SK-N-SH (cell line): ENCODE measurements around the gene DDX17. TPM values are rescaled to one million over a fixed set of nuclear protein-coding genes. Genes with fewer than 3 reads are reported as not detected.
A peak's percentile ranks its signal among the peaks of the same experiment; 100 is the strongest.

Source experiments
- CTCF ChIA-PET: fragments of 300-600, 350-600 bp; formaldehyde crosslinking; extraction: SDS; loops from one replicate; lab custom pipeline; 2021; lab: Yijun Ruan, JAX
- POLR2A ChIA-PET: fragments of 350-600 bp; sonication (Branson Sonifier 250); formaldehyde crosslinking; extraction: SDS; loops from one replicate; lab custom pipeline; 2020; ENCODE audit warnings: antibody characterized with exemption, inconsistent platforms; lab: Yijun Ruan, JAX
- DNase-seq: peaks from one replicate; pipeline ENCODE4 v3.0.0; 2012
- H2AFZ ChIP-seq: fragments of 200-600 bp; sonication (generic); 2 replicates; pipeline ENCODE4 v1.8.1; 2016; ENCODE audit warnings: antibody characterized with exemption, mild to moderate bottlenecking, low read depth
- H3F3A ChIP-seq: fragments of 200-600 bp; sonication (generic); replicated peaks from 2 replicates; pipeline ENCODE3; 2016; ENCODE audit warnings: antibody characterized with exemption, mild to moderate bottlenecking; ENCODE audit not compliant: insufficient read depth
- H3K27ac ChIP-seq, 2 experiments: fragments of 200-500 bp in 1 of 2; fragments of 200-600 bp in 1 of 2; sonication (Bioruptor generic) in 1 of 2; sonication (generic), shearing (Covaris generic) in 1 of 2; 2 replicates each; pipeline versions ENCODE4 v1.5.1 to v1.6.1; 2014 to 2016; ENCODE audit warnings: low read depth in 2 of 2, inconsistent platforms in 1 of 2, low read length in 1 of 2, mild to moderate bottlenecking in 1 of 2, mixed read lengths in 1 of 2
- H3K27me3 ChIP-seq: fragments of 200-600 bp; sonication (generic), shearing (Covaris generic); 2 replicates; pipeline ENCODE4 v1.6.1; 2016; ENCODE audit warnings: mixed run types; ENCODE audit not compliant: insufficient read depth
- H3K36me3 ChIP-seq, 2 experiments: fragments of 200-500 bp in 1 of 2; fragments of 200-600 bp in 1 of 2; sonication (Bioruptor generic) in 1 of 2; sonication (generic) in 1 of 2; replicated peaks in 1 of 2; 2 replicates each; pipeline versions ENCODE3 to v1.5.1; 2014 to 2016; ENCODE audit warnings: low read length in 1 of 2, mild to moderate bottlenecking in 1 of 2; ENCODE audit not compliant: insufficient read depth in 2 of 2, control insufficient read depth in 1 of 2
- H3K4me1 ChIP-seq, 2 experiments: fragments of 200-500 bp in 1 of 2; fragments of 200-600 bp in 1 of 2; sonication (Bioruptor generic) in 1 of 2; sonication (generic), shearing (Covaris generic) in 1 of 2; 2 replicates each; pipeline versions ENCODE4 v1.5.1 to v1.6.1; 2014 to 2016; ENCODE audit warnings: low read depth in 1 of 2, low read length in 1 of 2, mixed run types in 1 of 2; ENCODE audit not compliant: insufficient read depth in 2 of 2, control insufficient read depth in 1 of 2
- H3K4me2 ChIP-seq: fragments of 200-600 bp; sonication (generic), shearing (Covaris generic); 2 replicates; pipeline ENCODE4 v1.6.1; 2017; ENCODE audit warnings: mixed run types
- H3K4me3 ChIP-seq, 2 experiments: fragments of 200-500 bp in 1 of 2; fragments of 200-600 bp in 1 of 2; sonication (Bioruptor generic) in 1 of 2; sonication (generic), shearing (Covaris generic) in 1 of 2; 2 replicates each; pipeline versions ENCODE4 v1.5.1 to v1.8.1; 2014 to 2016; ENCODE audit warnings: low read depth in 2 of 2, inconsistent platforms in 1 of 2, low read length in 1 of 2, mild to moderate bottlenecking in 1 of 2, mixed read lengths in 1 of 2, moderate library complexity in 1 of 2
- H3K79me2 ChIP-seq: fragments of 200-600 bp; sonication (generic); 2 replicates; pipeline ENCODE4 v1.8.1; 2017; ENCODE audit warnings: mild to moderate bottlenecking; ENCODE audit not compliant: insufficient read depth
- H3K9ac ChIP-seq: fragments of 200-600 bp; sonication (generic); 2 replicates; pipeline ENCODE4 v1.6.1; 2017; ENCODE audit warnings: mixed run types
- H3K9me2 ChIP-seq: fragments of 200-600 bp; sonication (generic); 2 replicates; pipeline ENCODE4 v1.6.1; 2017; ENCODE audit warnings: mixed run types
- H3K9me3 ChIP-seq: fragments of 200-600 bp; sonication (generic); 2 replicates; pipeline ENCODE4 v1.6.1; 2017; ENCODE audit warnings: mixed run types, mild to moderate bottlenecking, moderate library complexity
- H4K20me1 ChIP-seq: fragments of 200-600 bp; sonication (generic); 2 replicates; pipeline ENCODE4 v1.6.1; 2017; ENCODE audit warnings: mild to moderate bottlenecking, mixed run types; ENCODE audit not compliant: insufficient read depth
- FOSL2 ChIP-seq: IDR thresholded peaks from 2 replicates; pipeline ENCODE4 v1.4.0; 2012; ENCODE audit warnings: low read depth, mild to moderate bottlenecking, moderate library complexity, borderline replicate concordance
- FOXJ3 ChIP-seq: sonication (generic); formaldehyde crosslinking; IDR thresholded peaks from 2 replicates; pipeline ENCODE4 v1.5.1; 2020; ENCODE audit warnings: mild to moderate bottlenecking, missing genetic modification reagents
- IRF3 ChIP-seq: fragments of 150-350 bp; IDR thresholded peaks from 2 replicates; pipeline ENCODE4 v1.6.1; 2016; ENCODE audit warnings: mild to moderate bottlenecking, low read depth, low read length
- MAX ChIP-seq: IDR thresholded peaks from 2 replicates; pipeline ENCODE4 v1.4.0; 2012; ENCODE audit warnings: low read depth
- MXI1 ChIP-seq: IDR thresholded peaks from 2 replicates; pipeline ENCODE4 v1.6.1; 2012; ENCODE audit warnings: mild to moderate bottlenecking, low read depth, low read length, improper control_type of control experiment
- NFIC ChIP-seq: IDR thresholded peaks from 2 replicates; pipeline ENCODE4 v1.4.0; 2012; ENCODE audit warnings: borderline replicate concordance
- PBX3 ChIP-seq: IDR thresholded peaks from 2 replicates; pipeline ENCODE4; 2012
- RAD21 ChIP-seq: IDR thresholded peaks from 2 replicates; pipeline ENCODE4 v1.6.1; 2012; ENCODE audit warnings: mild to moderate bottlenecking, low read length
- REST ChIP-seq: IDR thresholded peaks from 2 replicates; pipeline ENCODE4 v1.6.1; 2012; ENCODE audit warnings: mild to moderate bottlenecking, low read depth, low read length, moderate library complexity
- RXRA ChIP-seq: IDR thresholded peaks from 2 replicates; pipeline ENCODE4 v1.4.0; 2012; ENCODE audit warnings: low read depth, mild to moderate bottlenecking, borderline replicate concordance
- SIN3A ChIP-seq: IDR thresholded peaks from 2 replicates; pipeline ENCODE4 v1.6.1; 2012; ENCODE audit warnings: low read depth, mild to moderate bottlenecking, low read length, moderate library complexity, borderline replicate concordance
- TAF1 ChIP-seq: IDR thresholded peaks from 2 replicates; pipeline ENCODE4 v1.6.1; 2012; ENCODE audit warnings: low read depth, mild to moderate bottlenecking, low read length, moderate library complexity, borderline replicate concordance
- WGBS: methylation state at CpG from one replicate; pipeline ENCODE4 v1.1.6; 2017; ENCODE audit warnings: low lambda C conversion rate; 5-methylcytosine and 5-hydroxymethylcytosine counted together
- polyA plus RNA-seq, 3 experiments: library from polyadenylated mRNA; depleted of rRNA; stranded (reverse); fragments of >200 nt; gene quantifications; 2 replicates each; pipeline ENCODE4 v1.2.3, GENCODE V29; 2012

DDX17 gene
- polyA plus RNA-seq, 1 of the 3 experiments (the other 2 are of a cell fraction): 111 TPM

- WGBS: no CpG with 5 or more reads among the region's 1 CpG
- Histone ChIP-seq H3K9me3 (no peaks in the 10 kb centered on the region), H3K36me3 (no peaks in the 10 kb centered on the region), H3K4me1 (no peaks in the 10 kb centered on the region), H3K79me2 (no peaks in the 10 kb centered on the region), H3K9me2 (no peaks in the 10 kb centered on the region), H3K9ac (no peak overlapping the region), H3K27me3 (no peaks in the 10 kb centered on the region), H3K4me2 (no peak overlapping the region), H3K4me3 (no peak overlapping the region), H2AFZ (no peak overlapping the region), H3F3A (no peaks in the 10 kb centered on the region), H3K27ac (no peak overlapping the region), H4K20me1 (no peaks in the 10 kb centered on the region)
- TF ChIP-seq SIN3A: no peak
- TF ChIP-seq RAD21: 0 out of 2 replicates have a peak, but pooled peaks have one; percentile 16
- peak; percentile 19 for DNase-seq
- ChIA-PET POLR2A (no interaction called here), CTCF (no interaction called here)
Measured at GRCh38 chr22:38513063-38513462, 7.0 kb upstream of the DDX17 start.

- POLR2A ChIA-PET: no interaction called here
- WGBS: 98% methylated on average over 5 of the region's 5 CpGs
- peaks cover 0 to 2% of the 10 kb centered on the region in 2 experiments; a peak in 2 of 4 replicates for H3K4me1 ChIP-seq
- no peak overlapping the region for H3K9ac ChIP-seq
- no peak overlapping the region for H3K27ac ChIP-seq
- no peaks in the 10 kb centered on the region for H3K9me2 ChIP-seq
- H3K27me3 ChIP-seq: no peaks in the 10 kb centered on the region
- TF ChIP-seq NFIC: no peak
- TF ChIP-seq FOXJ3 (CRISPR knock-in tag): no peak
- no peak for TF ChIP-seq FOSL2
- TF ChIP-seq TAF1: no peak
- TF ChIP-seq RXRA: no peak
- TF ChIP-seq MXI1: no peak
- no peak for TF ChIP-seq PBX3
- TF ChIP-seq MAX: no peak
- no peak for TF ChIP-seq IRF3
- TF ChIP-seq REST: no peak
- no peaks in the 10 kb centered on the region for H3F3A ChIP-seq
- no peaks in the 10 kb centered on the region for H3K9me3 ChIP-seq
- no peaks in the 10 kb centered on the region for H3K36me3 ChIP-seq
- no peak overlapping the region for H2AFZ ChIP-seq
- H4K20me1 ChIP-seq: no peaks in the 10 kb centered on the region
- H3K79me2 ChIP-seq: peaks cover 6% of the 10 kb centered on the region
- CTCF ChIA-PET: no interaction called here
- H3K4me2 ChIP-seq: no peak overlapping the region
- no peak overlapping the region for H3K4me3 ChIP-seq
- no peak for DNase-seq
Measured at GRCh38 chr22:38510416-38510970, 4.4 kb upstream of the DDX17 start.
